ENCODE data around the gene HCFC1R1.

HCFC1R1 gene

GRCh38 chr16:3017344-3017743 lies 6.4 kb downstream of the HCFC1R1 start:
- no peak for DNase-seq

GRCh38 chr16:3015865-3016521 lies 7.7 kb downstream of the HCFC1R1 start:
- DNase-seq, result no peak

- no peak for DNase-seq
Measured at GRCh38 chr16:3014971-3015370, 8.8 kb downstream of the HCFC1R1 start.

- DNase-seq, result no peak
Measured at GRCh38 chr16:3013998-3014690, 9.6 kb downstream of the HCFC1R1 start.

GRCh38 chr16:3013491-3013951 lies 10.2 kb downstream of the HCFC1R1 start:
- no peak for DNase-seq

GRCh38 chr16:3012828-3013420 lies 10.8 kb downstream of the HCFC1R1 start, which contains the start of gene CLDN9:
CLDN9 (plus strand) TSS chr16:3012923; CDS start chr16:3013363, 440 bp downstream.
- DNase-seq, result no peak

- no peak for DNase-seq
Measured at GRCh38 chr16:3012246-3012645, 11.5 kb downstream of the HCFC1R1 start.

- DNase-seq, result no peak
Measured at GRCh38 chr16:3010510-3010909, 13.2 kb downstream of the HCFC1R1 start.

- DNase-seq, result no peak
Measured at GRCh38 chr16:3009568-3010390, 14.0 kb downstream of the HCFC1R1 start.

- no peak for DNase-seq
Measured at GRCh38 chr16:3008690-3009037, 15.1 kb downstream of the HCFC1R1 start.

GRCh38 chr16:3007957-3008689 lies 15.6 kb downstream of the HCFC1R1 start:
- DNase-seq, result no peak

GRCh38 chr16:3007059-3007956 lies 16.4 kb downstream of the HCFC1R1 start:
- no peak for DNase-seq

GRCh38 chr16:3004781-3005284 lies 18.9 kb downstream of the HCFC1R1 start:
- no peak for DNase-seq

GRCh38 chr16:3004319-3004718 lies 19.4 kb downstream of the HCFC1R1 start:
- DNase-seq, result no peak

- DNase-seq, result peak; percentile 97
Measured at GRCh38 chr16:3003582-3004270, 20.0 kb downstream of the HCFC1R1 start.

GRCh38 chr16:3001316-3001715 lies 22.4 kb downstream of the HCFC1R1 start:
- no peak for DNase-seq

- DNase-seq, result no peak
Measured at GRCh38 chr16:3000540-3000939, 23.2 kb downstream of the HCFC1R1 start.

GRCh38 chr16:2999929-3000328 lies 23.8 kb downstream of the HCFC1R1 start:
- no peak for DNase-seq

- no peak for DNase-seq
Measured at GRCh38 chr16:2996298-2996697, 27.4 kb downstream of the HCFC1R1 start.

GRCh38 chr16:2992383-2993081 lies 31.2 kb downstream of the HCFC1R1 start:
- no peak for DNase-seq

All from DMS 273 treated with DMSO at 0.1 percent for 48 hours (cell line).